H1 (cell line): Measurements from ENCODE around the gene KLKB1. TPM values are rescaled to one million over a fixed set of nuclear protein-coding genes. Genes with fewer than 3 reads are reported as not detected.

Experiments
- CTCF ChIA-PET: fragments of 300-600 bp; sonication (Branson Sonifier 250); formaldehyde crosslinking; loops from one replicate; lab custom pipeline; 2021; ENCODE audit not compliant: partially characterized antibody; lab: Charles Lee
- POLR2A ChIA-PET: fragments of 300-600 bp; sonication (Branson Sonifier 250); formaldehyde crosslinking; loops from one replicate; lab custom pipeline; 2021; ENCODE audit warnings: inconsistent platforms; ENCODE audit not compliant: partially characterized antibody; lab: Charles Lee
- DNase-seq, 2 experiments: peaks; one replicate each; pipeline versions ENCODE4 v3.0.0 to v3.0.0-alpha.2; 2010 to 2022; ENCODE audit warnings: low spot score in 2 of 2, low read depth in 1 of 2, mixed read lengths in 1 of 2
- FAIRE-seq: peaks from 2 replicates; lab custom pipeline; 2011; peaks lifted over from hg19 to GRCh38; lab: Jason Lieb, UNC
- H2AFZ ChIP-seq: 2 replicates; pipeline ENCODE4 v1.8.1; 2012; ENCODE audit warnings: low read length, inconsistent platforms
- H2AK5ac ChIP-seq: 2 replicates; pipeline ENCODE4 v1.6.1; 2013; ENCODE audit warnings: low read depth, low read length
- H2BK120ac ChIP-seq: replicated peaks from 2 replicates; pipeline ENCODE3; 2013; ENCODE audit warnings: low read depth, low read length, inconsistent platforms
- H2BK12ac ChIP-seq: 2 replicates; pipeline ENCODE4 v1.6.1; 2013; ENCODE audit warnings: low read depth, low read length
- H2BK15ac ChIP-seq: 2 replicates; pipeline ENCODE4 v1.6.1; 2013; ENCODE audit warnings: low read length
- H2BK20ac ChIP-seq: 2 replicates; pipeline ENCODE4 v1.6.1; 2013; ENCODE audit warnings: low read length
- H2BK5ac ChIP-seq: 2 replicates; pipeline ENCODE4 v1.6.1; 2013; ENCODE audit warnings: low read depth, low read length
- H3K14ac ChIP-seq: 2 replicates; pipeline ENCODE4 v1.6.1; 2013; ENCODE audit warnings: inconsistent platforms; ENCODE audit not compliant: insufficient read length
- H3K18ac ChIP-seq: 2 replicates; pipeline ENCODE4 v1.6.1; 2013; ENCODE audit warnings: low read length; ENCODE audit errors: extremely low read depth
- H3K23ac ChIP-seq: 2 replicates; pipeline ENCODE4 v1.6.1; 2013; ENCODE audit warnings: inconsistent platforms; ENCODE audit not compliant: insufficient read length
- H3K23me2 ChIP-seq: 2 replicates; pipeline ENCODE4 v1.6.1; 2013; ENCODE audit warnings: low read depth, low read length
- H3K27ac ChIP-seq: 2 replicates; pipeline ENCODE4 v1.6.1; 2011; ENCODE audit warnings: low read depth, low read length, inconsistent platforms
- H3K27me3 ChIP-seq, 4 experiments: replicated peaks in 1 of 4; 1 replicate in 1 of 4; 2 replicates in 3 of 4; pipeline versions ENCODE4 v1.6.1 to v1.8.1; 2011 to 2013; ENCODE audit warnings: low read length in 3 of 4, mild to moderate bottlenecking in 3 of 4, inconsistent platforms in 2 of 4, mixed read lengths in 2 of 4, moderate library complexity in 1 of 4; ENCODE audit not compliant: control insufficient read depth in 3 of 4, insufficient read depth in 3 of 4; ENCODE audit errors: extremely low read depth in 1 of 4
- H3K36me3 ChIP-seq, 4 experiments: 2 replicates each; pipeline versions ENCODE4 v1.6.1 to v1.8.1; 2011 to 2013; ENCODE audit warnings: mild to moderate bottlenecking in 4 of 4, low read length in 3 of 4, moderate library complexity in 2 of 4, control low read depth in 1 of 4, inconsistent platforms in 1 of 4; ENCODE audit not compliant: insufficient read depth in 4 of 4, control insufficient read depth in 2 of 4
- H3K4ac ChIP-seq: replicated peaks from 2 replicates; pipeline ENCODE3; 2013; ENCODE audit warnings: low read length, low read depth, mixed read lengths, inconsistent platforms; ENCODE audit not compliant: insufficient read length
- H3K4me1 ChIP-seq, 4 experiments: replicated peaks in 1 of 4; 1 replicate in 1 of 4; 2 replicates in 3 of 4; pipeline versions ENCODE4 v1.6.1 to v1.8.1; 2011 to 2013; ENCODE audit warnings: low read length in 3 of 4, inconsistent platforms in 2 of 4, mixed read lengths in 1 of 4; ENCODE audit not compliant: insufficient read depth in 4 of 4, control insufficient read depth in 3 of 4
- H3K4me2 ChIP-seq, 2 experiments: 2 replicates each; pipeline versions ENCODE4 v1.6.1 to v1.8.1; 2011 to 2013; ENCODE audit warnings: low read depth in 2 of 2, low read length in 2 of 2, control low read depth in 1 of 2, inconsistent platforms in 1 of 2, mild to moderate bottlenecking in 1 of 2; ENCODE audit not compliant: insufficient read depth in 1 of 2
- H3K4me3 ChIP-seq, 4 experiments: fragments of 200-600, 300-600 bp in 1 of 4; sonication (generic), shearing (Covaris generic), sonication (Bioruptor Twin) in 1 of 4; 2 replicates each; pipeline versions ENCODE4 v1.5.1 to v1.8.1; 2011 to 2016; ENCODE audit warnings: low read length in 4 of 4, low read depth in 3 of 4, control low read depth in 2 of 4, inconsistent platforms in 2 of 4, mild to moderate bottlenecking in 2 of 4, mixed read lengths in 1 of 4, moderate library complexity in 1 of 4; ENCODE audit not compliant: insufficient read depth in 2 of 4; ENCODE audit errors: extremely low read depth in 1 of 4
- H3K56ac ChIP-seq: replicated peaks from 2 replicates; pipeline ENCODE3; 2013; ENCODE audit warnings: low read depth, mild to moderate bottlenecking, mixed read lengths, low read length, inconsistent platforms; ENCODE audit not compliant: insufficient read length
- H3K79me1 ChIP-seq: 2 replicates; pipeline ENCODE4 v1.6.1; 2013; ENCODE audit warnings: low read depth, low read length, control low read depth
- H3K79me2 ChIP-seq, 2 experiments: 2 replicates each; pipeline versions ENCODE4 v1.6.1 to v1.8.1; 2012 to 2013; ENCODE audit warnings: low read length in 2 of 2, mild to moderate bottlenecking in 2 of 2, inconsistent platforms in 1 of 2; ENCODE audit not compliant: insufficient read depth in 2 of 2, control insufficient read depth in 1 of 2
- H3K9ac ChIP-seq, 4 experiments: replicated peaks in 1 of 4; 1 replicate in 1 of 4; 2 replicates in 3 of 4; pipeline versions ENCODE4 v1.6.1 to v1.8.1; 2011 to 2013; ENCODE audit warnings: low read depth in 3 of 4, low read length in 3 of 4, control low read depth in 2 of 4, mild to moderate bottlenecking in 2 of 4, moderate library complexity in 2 of 4, inconsistent platforms in 1 of 4; ENCODE audit errors: extremely low read depth in 1 of 4
- H3K9me3 ChIP-seq, 2 experiments: 2 replicates each; pipeline versions ENCODE4 v1.6.1 to v1.8.1; 2012 to 2013; ENCODE audit warnings: mild to moderate bottlenecking in 2 of 2, moderate library complexity in 2 of 2, control low read depth in 1 of 2, inconsistent platforms in 1 of 2, low read depth in 1 of 2, low read length in 1 of 2, mixed read lengths in 1 of 2; ENCODE audit not compliant: insufficient read depth in 2 of 2
- H4K20me1 ChIP-seq, 2 experiments: replicated peaks in 1 of 2; 2 replicates each; pipeline versions ENCODE3 to v1.8.1; 2011 to 2013; ENCODE audit warnings: inconsistent platforms in 2 of 2, low read length in 2 of 2, mild to moderate bottlenecking in 1 of 2; ENCODE audit not compliant: insufficient read depth in 2 of 2, control insufficient read depth in 1 of 2
- H4K5ac ChIP-seq: 2 replicates; pipeline ENCODE4 v1.6.1; 2013; ENCODE audit warnings: low read length, low read depth, mixed read lengths, inconsistent platforms; ENCODE audit not compliant: insufficient read length
- H4K8ac ChIP-seq: 2 replicates; pipeline ENCODE4 v1.8.0; 2013; ENCODE audit warnings: mild to moderate bottlenecking, moderate library complexity, low read length, inconsistent platforms; ENCODE audit not compliant: insufficient read depth; ENCODE audit errors: extremely low read depth
- H4K91ac ChIP-seq: replicated peaks from 2 replicates; pipeline ENCODE3; 2013; ENCODE audit warnings: low read length, mixed read lengths, inconsistent platforms; ENCODE audit not compliant: insufficient read length
- ASH2L ChIP-seq: fragments of 200-600, 300-600 bp; sonication (generic); IDR thresholded peaks from one replicate; pipeline ENCODE4 v1.7.1; 2017; ENCODE audit warnings: low read length
- CHD1 ChIP-seq: IDR thresholded peaks from 2 replicates; pipeline ENCODE4 v1.6.1; 2012; ENCODE audit warnings: low read depth, low read length, improper control_type of control experiment
- CHD2 ChIP-seq: IDR thresholded peaks from 2 replicates; pipeline ENCODE4 v1.6.1; 2012; ENCODE audit warnings: low read length, improper control_type of control experiment
- CTBP2 ChIP-seq: IDR thresholded peaks from 2 replicates; pipeline ENCODE4 v1.7.0; 2011; ENCODE audit warnings: borderline replicate concordance, mild to moderate bottlenecking, moderate library complexity, mixed read lengths, low read length; ENCODE audit not compliant: insufficient read depth, insufficient read length
- EZH2 ChIP-seq: fragments of 200-600 bp; sonication (generic); IDR thresholded peaks from 2 replicates; pipeline ENCODE4 v1.7.1; 2012; ENCODE audit warnings: low read depth, mild to moderate bottlenecking, moderate library complexity, low read length, inconsistent platforms; ENCODE audit not compliant: severe bottlenecking
- HDAC6 ChIP-seq: IDR thresholded peaks from one replicate; pipeline ENCODE4 v1.7.1; 2012; ENCODE audit warnings: low read depth, mild to moderate bottlenecking, inconsistent platforms, low read length, moderate library complexity
- KDM5A ChIP-seq: fragments of 200-600 bp; IDR thresholded peaks from 2 replicates; pipeline ENCODE4 v1.7.1; 2012; ENCODE audit warnings: mild to moderate bottlenecking, low read length, inconsistent platforms, mixed read lengths
- POLR2AphosphoS5 ChIP-seq: IDR thresholded peaks from 2 replicates; pipeline ENCODE4 v1.6.1; 2011; ENCODE audit warnings: low read depth, low read length
- POU5F1 ChIP-seq: IDR thresholded peaks from 2 replicates; pipeline ENCODE4 v1.6.1; 2011; ENCODE audit warnings: low read depth, mild to moderate bottlenecking, low read length, moderate library complexity
- SP4 ChIP-seq: IDR thresholded peaks from 2 replicates; pipeline ENCODE4 v1.6.1; 2012; ENCODE audit warnings: low read length, inconsistent platforms
- SRF ChIP-seq: IDR thresholded peaks from 2 replicates; pipeline ENCODE4 v1.6.1; 2011; ENCODE audit warnings: mild to moderate bottlenecking, low read depth, low read length, moderate library complexity
- TAF7 ChIP-seq: optimal IDR thresholded peaks from 2 replicates; pipeline ENCODE3; 2011; ENCODE audit warnings: low read depth, mild to moderate bottlenecking, inconsistent platforms, low read length, moderate library complexity, borderline replicate concordance
- WGBS, 2 experiments: shearing (Covaris generic) in 1 of 2; methylation state at CpG; one replicate each; pipeline versions ENCODE4 v1.1.6 to v1.1.7; 2013 to 2015; ENCODE audit warnings: low lambda C conversion rate in 2 of 2, mixed read lengths in 2 of 2, inconsistent platforms in 1 of 2, low coverage in 1 of 2, missing lambda C conversion rate in 1 of 2; ENCODE audit not compliant: insufficient replicate concordance in 2 of 2, insufficient coverage in 1 of 2, insufficient read length in 1 of 2; ENCODE audit errors: extremely low coverage in 1 of 2, missing lambda C conversion rate in 1 of 2; 5-methylcytosine and 5-hydroxymethylcytosine counted together
- polyA plus RNA-seq, 7 experiments: library from polyadenylated mRNA; depleted of rRNA in 3 of 7; stranded (reverse) in 5 of 7; unstranded in 2 of 7; fragments of >200 nt in 5 of 7; fragments of 200-250 nt in 2 of 7; gene quantifications; 1 replicate in 5 of 7; 2 replicates in 1 of 7; 4 replicates in 1 of 7; pipeline versions ENCODE4 v1.2.1 to v1.2.3, GENCODE V29; 2011 to 2013; ENCODE audit warnings: missing spikeins in 2 of 7, mixed read lengths in 2 of 7
- total RNA-seq: library from RNA; stranded (reverse); fragmentation: NEBNext Ultra II Directional; extraction: Animal tissue kit (Norgen Biotek cat#: 25700); gene quantifications from 2 replicates; pipeline ENCODE4 v1.2.1, GENCODE V29; 2021

The KLKB1 gene
- total and polyA plus RNA-seq, 2 of the 8 experiments (the other 6 are each of a cell fraction or from before 2014, with no cell fraction given) = 12.0 to 20.9 TPM

- 91% methylated on average over 3 of the region's 3 CpGs; no CpG with 5 or more reads in 1 of the 2 experiments for WGBS, 2 experiments
- no peak overlapping the region for H3K18ac ChIP-seq
These were observed 27.8 kb downstream of the KLKB1 start for GRCh38 chr4:186255122-186255521.

More at GRCh38 chr4:186255122-186255521, 27.8 kb downstream of the KLKB1 start:
- ChIA-PET CTCF (no interaction called here), POLR2A (no interaction called here)
- H3K4me3 ChIP-seq = no peak overlapping the region
- no peak overlapping the region for H3K9ac ChIP-seq
- peaks cover 4% of the 10 kb centered on the region; the same call in 1 of the 2 replicates for H3K23me2 ChIP-seq
- DNase-seq (no peak), FAIRE-seq (no peak)
- H2AFZ ChIP-seq = no peak overlapping the region
- no peaks in the 10 kb centered on the region for H3K79me2 ChIP-seq
- TF ChIP-seq TAF7 (no peak), POU5F1 (no peak), EZH2 (no peak), CTBP2 (no peak), CHD2 (no peak), SRF (no peak), ASH2L (no peak), HDAC6 (no peak), KDM5A (no peak), SP4 (no peak), POLR2AphosphoS5 (no peak), CHD1 (no peak)
- peaks cover 0 to 6% of the 10 kb centered on the region in 2 experiments; a peak in 2 of 4 replicates for H3K9me3 ChIP-seq
- no peaks in the 10 kb centered on the region for H3K79me1 ChIP-seq
- peaks cover 0 to 46% (median 24%) of the 10 kb centered on the region in 4 experiments; a peak in 7 of 8 replicates for H3K36me3 ChIP-seq
- H4K91ac ChIP-seq = no peak overlapping the region
- H3K4ac ChIP-seq = no peak overlapping the region
- H3K14ac ChIP-seq = no peak overlapping the region
- H2BK20ac ChIP-seq = no peak overlapping the region
- no peaks in the 10 kb centered on the region for H4K20me1 ChIP-seq
- H4K8ac ChIP-seq = no peak overlapping the region
- H3K4me2 ChIP-seq = no peak overlapping the region
- H2AK5ac ChIP-seq = no peak overlapping the region
- H3K4me1 ChIP-seq = peaks cover 4 to 17% (median 13%) of the 10 kb centered on the region in 4 experiments; a peak in 6 of 7 replicates
- no peaks in the 10 kb centered on the region for H3K27me3 ChIP-seq
- no peak overlapping the region for H3K56ac ChIP-seq
- no peak overlapping the region for H3K27ac ChIP-seq
- H3K23ac ChIP-seq = no peak overlapping the region
- H2BK15ac ChIP-seq = no peak overlapping the region
- H2BK12ac ChIP-seq = no peak overlapping the region
- no peak overlapping the region for H4K5ac ChIP-seq
- no peak overlapping the region for H2BK120ac ChIP-seq
- no peak overlapping the region for H2BK5ac ChIP-seq
